Mesothelial cell of epicardium (in vitro differentiated cells): Measurements from ENCODE around the gene OTOA. TPM values are rescaled to one million over a fixed set of nuclear protein-coding genes. Genes with fewer than 3 reads are reported as not detected.

Experiments
- DNase-seq, 2 experiments: peaks; one replicate each; pipeline ENCODE4 v3.0.0; 2021; ENCODE audit warnings: low spot score in 2 of 2; ENCODE audit not compliant: unreplicated experiment in 2 of 2
- H3K27ac Mint-ChIP-seq: 2 replicates; pipeline ENCODE4 v1.8.0; 2021; ENCODE audit warnings: mixed read lengths
- H3K27me3 Mint-ChIP-seq: 2 replicates; pipeline ENCODE4 v1.8.0; 2021; ENCODE audit warnings: low read depth, mixed read lengths
- H3K36me3 Mint-ChIP-seq: 2 replicates; pipeline ENCODE4 v1.8.0; 2021; ENCODE audit warnings: mixed read lengths
- H3K4me1 Mint-ChIP-seq: 2 replicates; pipeline ENCODE4 v1.8.0; 2021; ENCODE audit warnings: mixed read lengths
- H3K4me3 Mint-ChIP-seq: 2 replicates; pipeline ENCODE4 v1.8.0; 2021; ENCODE audit warnings: mild to moderate bottlenecking, moderate library complexity, mixed read lengths
- H3K9me3 Mint-ChIP-seq: 2 replicates; pipeline ENCODE4 v1.8.0; 2021; ENCODE audit warnings: mixed read lengths
- CTCF ChIP-seq: fragments of 200-600 bp; sonication (generic); IDR thresholded peaks from one replicate; pipeline ENCODE4 v1.5.0; 2021; ENCODE audit warnings: antibody characterized with exemption; ENCODE audit not compliant: unreplicated experiment
- total RNA-seq: library from RNA; stranded (reverse); gene quantifications from 3 replicates; pipeline ENCODE4 v1.2.1, GENCODE V29; 2021

The OTOA gene
- total RNA-seq, 1 donor from 2014 or later: 0.25 TPM

- no peak overlapping the region for H3K4me3 Mint-ChIP-seq
- H3K9me3 Mint-ChIP-seq: no peaks in the 10 kb centered on the region
- DNase-seq: no peak
- H3K36me3 Mint-ChIP-seq: peaks cover 23% of the 10 kb centered on the region
- no peak overlapping the region for H3K27ac Mint-ChIP-seq
- no peak for TF ChIP-seq CTCF
- H3K4me1 Mint-ChIP-seq: no peaks in the 10 kb centered on the region
- no peaks in the 10 kb centered on the region for H3K27me3 Mint-ChIP-seq
Observed at GRCh38 chr16:21637032-21637968, 26.5 kb upstream of the OTOA start.

- no peak for TF ChIP-seq CTCF
- Mint-ChIP-seq H3K27ac (peak overlapping the region; percentile 57), H3K27me3 (no peaks in the 10 kb centered on the region), H3K36me3 (peaks cover 20% of the 10 kb centered on the region), H3K4me1 (no peaks in the 10 kb centered on the region), H3K9me3 (no peaks in the 10 kb centered on the region), H3K4me3 (no peak overlapping the region)
- no peak for DNase-seq
Observed at GRCh38 chr16:21638573-21638975, 25.2 kb upstream of the OTOA start.

- no peaks in the 10 kb centered on the region for H3K9me3 Mint-ChIP-seq
- no peak for DNase-seq
- no peak for TF ChIP-seq CTCF
- H3K4me1 Mint-ChIP-seq: no peaks in the 10 kb centered on the region
- no peaks in the 10 kb centered on the region for H3K27me3 Mint-ChIP-seq
- no peak overlapping the region for H3K4me3 Mint-ChIP-seq
- H3K36me3 Mint-ChIP-seq: peaks cover 20% of the 10 kb centered on the region
- no peak overlapping the region for H3K27ac Mint-ChIP-seq
Observed at GRCh38 chr16:21639493-21639892, 24.3 kb upstream of the OTOA start.

- no peak for TF ChIP-seq CTCF
- Mint-ChIP-seq H3K4me1 (peaks cover 2% of the 10 kb centered on the region), H3K9me3 (no peaks in the 10 kb centered on the region), H3K4me3 (no peak overlapping the region), H3K36me3 (peaks cover 3% of the 10 kb centered on the region), H3K27ac (peak overlapping the region; percentile 30), H3K27me3 (no peaks in the 10 kb centered on the region)
- no peak for DNase-seq
Observed at GRCh38 chr16:21641916-21642315, 21.9 kb upstream of the OTOA start.

- Mint-ChIP-seq H3K36me3 (peaks cover 4% of the 10 kb centered on the region), H3K27me3 (no peaks in the 10 kb centered on the region), H3K9me3 (no peaks in the 10 kb centered on the region), H3K4me3 (no peak overlapping the region), H3K4me1 (peaks cover 2% of the 10 kb centered on the region), H3K27ac (peak overlapping the region; percentile 59)
- no peak for DNase-seq
- TF ChIP-seq CTCF: no peak
Observed at GRCh38 chr16:21642861-21643260, 20.9 kb upstream of the OTOA start.
